HCT116 (cell line): ENCODE measurements around the gene TRIM63. TPM values are rescaled to one million over a fixed set of nuclear protein-coding genes. Genes with fewer than 3 reads are reported as not detected.

Experiments used
- ATAC-seq: fragments of 200-7000 bp; cut with Tn5 transposase; 2 replicates; pipeline ENCODE4 v1.9.1; 2020; ENCODE audit warnings: mild to moderate bottlenecking, moderate library complexity
- BruUV-seq: library from RNA; stranded (reverse); fragments of 400-500 nt; replicated peaks from 2 replicates; lab custom pipeline; 2021; lab: Mats Ljungman, UMichigan
- CTCF ChIA-PET: fragments of 300-600 bp; sonication (Branson Sonifier 250); formaldehyde crosslinking; loops from one replicate; lab custom pipeline; 2021; ENCODE audit warnings: antibody characterized with exemption; lab: Charles Lee
- POLR2A ChIA-PET: fragments of 300-600, 350-600 bp; sonication (Branson Sonifier 250); formaldehyde crosslinking; loops from one replicate; lab custom pipeline; 2021; ENCODE audit warnings: antibody characterized with exemption; lab: Charles Lee
- RAD21 ChIA-PET, 2 experiments: fragments of 300-600 bp; sonication (Branson Sonifier 250); formaldehyde crosslinking; loops; one replicate each; lab custom pipeline; 2023; ENCODE audit warnings: low total read pairs in 2 of 2; ENCODE audit not compliant: uncharacterized antibody in 2 of 2, unreplicated experiment in 2 of 2, low non-redundant PET in 1 of 2; lab: Charles Lee
- DNase-seq: peaks from one replicate; pipeline ENCODE4 v3.0.0-alpha.2; 2010; ENCODE audit warnings: low read depth, low spot score
- H2AFZ ChIP-seq: fragments of 200-600 bp; shearing (Covaris generic), sonication (generic); 2 replicates; pipeline ENCODE4 v1.6.1; 2017; ENCODE audit warnings: low read depth, mixed run types, mixed read lengths, antibody characterized with exemption, low read length; ENCODE audit not compliant: poor library complexity, severe bottlenecking
- H3K27ac ChIP-seq: 2 replicates; pipeline ENCODE4 v1.5.1; 2012; ENCODE audit warnings: low read depth, low read length
- H3K27me3 ChIP-seq: fragments of 200-600 bp; sonication (generic); 2 replicates; pipeline ENCODE4 v1.6.1; 2016; ENCODE audit warnings: mixed run types, low read length, mixed read lengths; ENCODE audit not compliant: insufficient read depth
- H3K36me3 ChIP-seq, 2 experiments: fragments of 200-500 bp in 1 of 2; fragments of 200-600 bp in 1 of 2; sonication (Bioruptor generic) in 1 of 2; sonication (generic) in 1 of 2; 2 replicates each; pipeline versions ENCODE4 v1.5.1 to v1.6.1; 2014 to 2016; ENCODE audit warnings: low read length in 2 of 2, inconsistent platforms in 1 of 2, mixed read lengths in 1 of 2, mixed run types in 1 of 2; ENCODE audit not compliant: insufficient read depth in 2 of 2, control insufficient read depth in 1 of 2
- H3K4me1 ChIP-seq, 2 experiments: fragments of 200-600 bp in 1 of 2; sonication (generic) in 1 of 2; 2 replicates each; pipeline versions ENCODE4 v1.5.1 to v1.6.1; 2012 to 2017; ENCODE audit warnings: low read length in 2 of 2, inconsistent platforms in 1 of 2, mild to moderate bottlenecking in 1 of 2, mixed read lengths in 1 of 2, mixed run types in 1 of 2, moderate library complexity in 1 of 2; ENCODE audit not compliant: insufficient read depth in 2 of 2, control insufficient read depth in 1 of 2
- H3K4me2 ChIP-seq: fragments of 200-600 bp; sonication (generic); 2 replicates; pipeline ENCODE4 v1.6.1; 2017; ENCODE audit warnings: mixed run types, low read length, mixed read lengths
- H3K4me3 ChIP-seq, 2 experiments: fragments of 200-600 bp in 1 of 2; sonication (generic) in 1 of 2; replicated peaks in 1 of 2; 2 replicates each; pipeline ENCODE4 v1.5.1; 2011 to 2016; ENCODE audit warnings: low read length in 2 of 2, control low read depth in 1 of 2, low read depth in 1 of 2, mild to moderate bottlenecking in 1 of 2, mixed read lengths in 1 of 2, mixed run types in 1 of 2
- H3K79me2 ChIP-seq: fragments of 200-600 bp; sonication (generic); 2 replicates; pipeline ENCODE4 v1.6.1; 2017; ENCODE audit warnings: mild to moderate bottlenecking, mixed run types, low read length, moderate library complexity, mixed read lengths; ENCODE audit not compliant: insufficient read depth
- H3K9ac ChIP-seq: fragments of 200-600 bp; sonication (generic); 2 replicates; pipeline ENCODE4 v1.6.1; 2016; ENCODE audit warnings: low read length, mixed read lengths
- H3K9me2 ChIP-seq: fragments of 200-600 bp; sonication (generic), shearing (Covaris generic); 2 replicates; pipeline ENCODE4 v1.6.1; 2017; ENCODE audit warnings: mixed run types, mild to moderate bottlenecking, moderate library complexity; ENCODE audit not compliant: insufficient read depth
- H3K9me3 ChIP-seq, 2 experiments: fragments of 200-500 bp in 1 of 2; fragments of 200-600 bp in 1 of 2; sonication (Bioruptor generic) in 1 of 2; sonication (generic) in 1 of 2; 2 replicates each; pipeline ENCODE4 v1.6.1; 2014 to 2017; ENCODE audit warnings: low read length in 2 of 2, mixed read lengths in 2 of 2, inconsistent platforms in 1 of 2, low read depth in 1 of 2, mild to moderate bottlenecking in 1 of 2, mixed run types in 1 of 2, moderate library complexity in 1 of 2; ENCODE audit not compliant: control insufficient read depth in 1 of 2, insufficient read depth in 1 of 2
- H4K20me1 ChIP-seq: fragments of 200-600 bp; sonication (generic), shearing (Covaris generic); 2 replicates; pipeline ENCODE4 v1.6.1; 2017; ENCODE audit warnings: mixed run types, mild to moderate bottlenecking, moderate library complexity; ENCODE audit not compliant: insufficient read depth
- CBX3 ChIP-seq: IDR thresholded peaks from 2 replicates; pipeline ENCODE4 v1.6.1; 2012; ENCODE audit warnings: low read depth
- ELF1 ChIP-seq: IDR thresholded peaks from 2 replicates; pipeline ENCODE4 v1.6.1; 2012; ENCODE audit warnings: low read depth, borderline replicate concordance
- EZH2 ChIP-seq: fragments of 200-600 bp; sonication (generic); IDR thresholded peaks from 2 replicates; pipeline ENCODE4 v1.6.1; 2017; ENCODE audit warnings: antibody characterized with exemption, mixed run types
- JUND ChIP-seq: IDR thresholded peaks from 2 replicates; pipeline ENCODE4 v1.6.1; 2012
- SIN3A ChIP-seq: IDR thresholded peaks from 2 replicates; pipeline ENCODE4 v1.6.1; 2012; ENCODE audit warnings: low read depth
- SRF ChIP-seq: IDR thresholded peaks from 2 replicates; pipeline ENCODE4 v1.6.1; 2012; ENCODE audit warnings: low read depth
- YY1 ChIP-seq: IDR thresholded peaks from 2 replicates; pipeline ENCODE4 v1.6.1; 2011; ENCODE audit warnings: low read length, low read depth, moderate library complexity, mild to moderate bottlenecking; ENCODE audit not compliant: insufficient replicate concordance; ENCODE audit errors: extremely low read depth
- intact Hi-C: fragments of 100-400 bp; cut with micrococcal nuclease; formaldehyde crosslinking; loops from 2 replicates; pipeline ENCODE4 v1.10.0; 2022
- total RNA-seq: library from RNA; stranded (reverse); gene quantifications from one replicate; pipeline ENCODE4 v1.2.1, GENCODE V29; 2021; ENCODE audit not compliant: unreplicated experiment

Gene TRIM63
- total RNA-seq, 1 experiment from 2014 or later: not detected

DNA sequence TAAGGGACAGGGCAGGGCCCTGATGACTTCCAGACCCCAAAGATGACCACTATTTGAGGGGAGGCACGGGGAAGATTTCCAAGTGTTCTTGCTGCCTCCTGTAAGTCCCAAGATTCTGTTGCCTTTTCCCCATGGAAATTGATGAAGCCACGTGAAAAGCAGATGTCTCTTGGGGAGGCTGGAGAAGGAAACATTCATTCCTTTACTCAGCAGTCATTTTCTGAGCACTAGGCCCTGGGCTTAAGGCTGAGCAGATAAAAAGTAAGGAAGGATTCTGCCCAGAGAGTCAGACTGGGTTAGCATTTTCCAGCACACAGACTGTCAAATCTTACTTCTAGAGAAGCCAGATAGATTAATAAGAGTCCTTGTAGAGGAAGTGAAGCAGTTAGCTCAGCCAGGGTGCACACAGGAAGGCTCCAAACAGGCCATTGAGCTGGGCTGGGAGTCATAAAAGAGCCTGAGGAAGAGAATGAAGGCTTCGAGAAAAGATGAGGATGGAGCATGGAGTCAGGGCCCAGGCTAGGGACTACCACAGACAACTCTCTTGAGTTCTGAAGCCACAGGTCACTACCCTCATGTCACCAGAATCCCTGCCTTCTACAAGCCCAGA is 35.7 kb downstream of the TRIM63 start:
- no peaks in the 10 kb centered on the region for H3K79me2 ChIP-seq
- H4K20me1 ChIP-seq: no peaks in the 10 kb centered on the region
- RAD21 ChIA-PET: no interaction called here
- H3K9ac ChIP-seq: no peak overlapping the region
- CTCF ChIA-PET: no interaction called here
- H3K36me3 ChIP-seq: no peaks in the 10 kb centered on the region
- TF ChIP-seq ELF1: no peak
- TF ChIP-seq SRF: no peak
- TF ChIP-seq SIN3A: no peak
- H3K4me3 ChIP-seq: no peak overlapping the region
- H3K9me2 ChIP-seq: no peaks in the 10 kb centered on the region
- H2AFZ ChIP-seq: no peak overlapping the region
- no TSS peak for BruUV-seq
- no peak overlapping the region for H3K27ac ChIP-seq
- POLR2A ChIA-PET: no interaction called here
- no peak for ATAC-seq
- peaks cover 11 to 24% of the 10 kb centered on the region in 2 experiments for H3K4me1 ChIP-seq
- H3K27me3 ChIP-seq: no peaks in the 10 kb centered on the region
- intact Hi-C loops: no loop called here
- no peak overlapping the region for H3K4me2 ChIP-seq
- no peak for DNase-seq
- H3K9me3 ChIP-seq: no peaks in the 10 kb centered on the region

DNA sequence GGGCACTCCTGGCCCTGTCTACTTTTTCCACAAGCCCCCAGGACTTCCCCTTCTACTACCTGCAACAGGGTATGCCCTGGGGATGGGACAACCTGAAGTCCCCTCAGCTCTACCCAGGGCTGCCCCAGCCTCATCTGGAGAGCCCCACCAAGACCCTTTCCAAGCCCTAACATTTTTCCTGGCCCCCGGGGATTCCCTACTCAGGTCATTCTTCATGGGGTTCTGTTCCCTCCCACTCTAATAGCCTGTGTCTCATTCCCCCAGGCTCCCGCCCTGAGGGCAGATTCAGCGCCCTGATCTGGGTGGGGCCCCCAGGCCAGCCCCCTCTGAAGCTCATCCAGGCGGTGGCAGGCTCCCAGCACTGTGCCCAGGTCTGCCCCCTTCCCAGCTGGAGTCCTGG is 36.2 kb downstream of the TRIM63 start:
- no peak for TF ChIP-seq CBX3
- TF ChIP-seq EZH2: no peak
- TF ChIP-seq YY1: no peak
- no peak for TF ChIP-seq JUND
- Histone ChIP-seq H3K4me2 (no peak overlapping the region), H3K4me3 (no peak overlapping the region), H2AFZ (no peak overlapping the region), H3K9me2 (no peaks in the 10 kb centered on the region), H4K20me1 (no peaks in the 10 kb centered on the region), H3K9me3 (no peaks in the 10 kb centered on the region), H3K27me3 (no peaks in the 10 kb centered on the region), H3K36me3 (no peaks in the 10 kb centered on the region), H3K4me1 (peaks cover 6 to 19% of the 10 kb centered on the region in 2 experiments), H3K27ac (no peak overlapping the region), H3K79me2 (no peaks in the 10 kb centered on the region), H3K9ac (no peak overlapping the region)
- DNase-seq: no peak
- POLR2A ChIA-PET: no interaction called here
- no peak for ATAC-seq
- intact Hi-C loops: no loop called here
- no TSS peak for BruUV-seq
- CTCF ChIA-PET: no interaction called here
- RAD21 ChIA-PET: no interaction called here
